ENCODE measurements around the gene THSD1.
"Not testable (repeated sequence)": the region's sequence is repeated elsewhere in the genome, so short reads cannot be mapped to it uniquely, and the experiment has no call there.

Gene THSD1

DNA sequence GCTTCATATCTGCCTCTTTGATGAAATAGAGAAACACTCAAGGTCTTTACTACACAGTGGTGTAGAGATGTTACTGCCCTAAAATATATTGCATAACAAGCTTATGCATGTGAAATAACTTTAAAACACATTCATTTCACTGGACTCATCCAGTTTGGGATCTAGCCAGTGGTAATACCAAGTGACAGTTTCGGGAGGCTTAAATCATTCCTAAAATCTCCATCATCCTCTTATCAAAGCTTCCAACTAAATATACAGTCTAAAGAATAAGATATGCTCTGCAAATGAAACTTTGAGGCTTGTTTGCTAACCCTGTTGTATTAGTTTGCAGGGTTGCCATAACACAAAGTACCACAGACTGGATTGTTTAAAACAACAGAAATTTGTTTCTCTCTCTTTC is 52.8 kb downstream of the THSD1 start:
- no peak for FAIRE-seq

DNA sequence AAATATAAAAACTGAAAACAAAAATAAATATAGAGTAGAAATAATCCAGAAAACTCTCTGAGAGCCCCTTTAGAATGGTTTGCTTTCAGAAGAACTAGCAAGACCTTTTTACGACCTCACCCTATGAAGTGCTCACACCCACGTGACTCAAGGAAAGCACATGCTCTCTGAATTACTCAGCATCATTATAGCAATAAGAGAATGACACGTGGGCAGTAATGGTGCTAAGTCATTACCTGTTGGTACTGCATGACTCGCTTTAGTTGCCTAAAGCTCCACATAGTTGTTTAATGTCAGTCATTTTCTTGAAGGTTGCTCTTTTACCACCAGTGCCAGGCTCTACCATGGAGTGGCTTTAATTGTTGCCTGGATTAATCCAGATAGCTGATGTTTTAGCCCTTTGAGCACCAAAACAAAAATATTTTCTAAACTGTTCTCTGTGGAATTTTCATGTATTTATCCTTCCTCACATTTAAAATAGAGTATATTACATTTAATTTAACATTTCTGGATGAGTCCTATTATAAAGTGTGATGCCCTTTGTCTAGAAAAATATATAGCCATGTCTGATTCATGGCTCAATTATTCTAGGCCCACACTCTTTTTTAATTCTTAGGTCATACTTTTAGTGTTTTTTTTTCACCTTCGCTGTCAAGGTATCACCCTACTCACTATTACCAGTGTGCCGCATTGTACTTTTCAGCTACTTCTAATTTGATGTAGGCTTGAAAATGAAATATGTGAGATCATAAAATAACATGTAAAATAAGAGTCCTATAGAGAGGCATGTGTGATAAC is 56.8 kb downstream of the THSD1 start:
- no peak for FAIRE-seq

DNA sequence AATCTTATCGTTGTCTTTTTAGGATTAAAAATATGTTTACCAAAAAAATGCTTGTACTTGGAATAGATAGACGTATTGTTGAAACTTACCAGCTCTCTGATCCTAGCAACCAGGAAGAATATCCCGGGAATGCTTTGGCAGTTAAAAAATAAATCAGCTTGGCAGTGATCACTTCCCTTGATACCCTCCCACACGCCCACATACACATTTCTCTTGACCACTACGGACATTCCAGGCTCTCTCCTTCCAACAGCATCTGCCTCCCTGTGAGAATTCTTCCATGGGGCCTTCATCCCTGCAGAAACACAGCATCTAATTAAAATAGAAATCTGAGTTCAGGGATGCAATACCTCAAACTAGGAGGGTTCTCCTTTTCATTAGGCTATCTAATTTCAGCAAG is 57.9 kb downstream of the THSD1 start:
- FAIRE-seq = no peak

DNA sequence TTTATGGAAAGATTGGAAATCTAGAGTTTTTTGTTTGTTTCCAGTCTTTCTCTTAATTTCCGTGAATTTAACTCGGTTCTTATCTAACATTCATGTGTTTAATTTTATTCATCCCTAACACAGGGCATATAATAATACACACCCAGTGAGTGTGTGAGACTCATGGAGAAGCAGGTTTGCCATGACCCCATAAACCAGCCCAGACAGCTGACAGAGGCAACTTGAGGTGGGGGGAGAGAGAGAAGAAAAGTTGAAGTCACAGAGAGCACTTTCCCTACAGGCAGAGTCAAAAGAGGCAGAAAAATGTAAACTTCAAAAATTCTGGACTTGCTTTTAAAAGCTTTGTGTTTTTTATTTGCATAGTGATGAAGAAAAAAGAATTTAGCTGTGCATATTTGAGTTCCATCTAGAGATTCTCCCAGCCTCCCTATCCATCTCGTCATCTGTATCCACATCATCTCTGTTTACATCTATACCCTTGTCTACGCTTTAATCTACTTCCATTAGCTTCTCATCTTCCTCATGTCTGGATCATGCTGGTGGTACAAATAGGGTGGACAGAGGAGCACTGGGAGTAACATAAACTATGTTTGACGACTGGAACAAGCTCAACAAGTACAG is 60.2 kb downstream of the THSD1 start:
- no peak for FAIRE-seq

DNA sequence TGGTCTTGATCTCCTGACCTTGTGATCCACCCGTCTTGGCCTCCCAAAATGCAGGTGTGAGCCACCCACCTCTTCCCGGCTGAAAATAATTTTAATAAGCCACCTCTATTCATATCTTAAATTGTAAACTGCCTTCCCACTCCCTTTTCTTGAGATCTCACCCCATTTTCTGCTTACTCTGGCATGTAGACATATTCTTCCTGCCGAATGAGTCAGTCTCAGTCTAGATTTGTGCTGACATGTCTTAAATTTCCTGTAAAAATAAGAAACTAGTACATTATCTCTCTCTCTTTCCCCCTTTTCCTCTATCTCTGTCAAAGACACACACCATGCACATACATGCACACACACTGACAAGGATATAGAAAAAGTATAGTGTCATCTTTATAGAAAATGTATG is 60.9 kb downstream of the THSD1 start:
- FAIRE-seq = no peak

DNA sequence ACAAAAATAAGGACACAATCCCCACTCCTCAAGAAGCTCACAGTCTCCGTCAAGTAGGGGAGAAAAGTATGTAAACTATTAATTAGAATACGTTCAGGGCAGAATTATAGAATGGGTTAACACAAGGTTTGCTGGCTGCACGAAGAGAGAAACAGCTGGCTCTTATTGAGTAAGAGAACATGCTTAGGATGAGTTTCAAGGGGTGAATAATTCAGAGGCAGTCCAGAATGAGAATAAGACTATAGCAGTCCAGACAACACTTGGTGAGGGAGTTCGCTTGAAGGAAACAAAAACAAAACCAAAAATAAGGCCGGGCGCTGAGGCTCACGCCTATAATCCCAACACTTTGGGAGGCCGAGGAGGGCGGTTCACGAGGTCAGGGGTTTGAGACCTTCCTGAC is 61.9 kb downstream of the THSD1 start:
- FAIRE-seq = no peak

DNA sequence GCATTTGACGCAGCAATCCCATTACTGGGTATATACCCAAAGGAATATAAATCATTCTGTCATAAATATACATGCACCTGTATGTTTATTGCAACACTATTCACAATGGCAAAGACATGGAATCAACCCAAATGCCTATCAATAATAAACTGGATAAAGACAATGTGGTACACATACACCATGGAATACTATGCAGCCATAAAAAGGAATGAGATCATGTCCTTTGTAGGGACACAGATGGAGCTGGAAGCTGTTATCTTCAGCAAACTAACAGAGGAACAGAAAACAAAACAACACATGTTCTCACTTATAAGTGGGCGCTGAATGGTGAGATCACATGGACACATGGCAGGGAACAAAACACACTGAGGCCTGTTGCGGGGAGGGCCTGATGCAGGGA is 63.8 kb downstream of the THSD1 start:
- FAIRE-seq = not testable (repeated sequence)

DNA sequence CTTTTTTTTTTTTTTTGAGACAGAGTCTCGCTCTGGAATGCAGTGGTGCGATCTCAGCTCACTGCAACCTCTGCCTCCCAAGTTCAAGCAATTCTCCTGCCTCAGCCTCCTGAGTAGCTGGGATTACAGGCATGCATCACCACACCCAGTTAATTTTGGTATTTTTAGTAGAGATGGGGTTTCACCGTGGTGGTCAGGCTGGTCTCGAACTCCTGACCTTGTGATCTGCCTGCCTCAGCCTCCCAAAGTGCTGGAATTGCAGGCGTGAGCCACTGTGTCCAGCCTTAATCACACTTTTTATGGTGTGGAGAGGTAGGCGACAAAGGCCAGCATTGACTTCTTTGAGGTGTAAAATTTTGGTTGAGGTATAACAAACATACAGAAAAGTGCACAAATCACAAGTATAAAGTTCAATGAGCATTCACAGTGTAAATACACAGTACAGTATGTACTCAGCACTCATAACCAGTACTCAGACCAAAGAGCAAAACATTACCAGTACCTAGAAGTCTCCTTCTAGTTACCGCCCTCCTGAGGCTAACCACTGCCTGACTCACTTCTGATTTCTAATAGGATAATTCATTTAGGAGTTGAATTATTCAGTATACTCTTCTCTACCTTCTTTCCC is 68.0 kb downstream of the THSD1 start:
- FAIRE-seq = not testable (repeated sequence)

DNA sequence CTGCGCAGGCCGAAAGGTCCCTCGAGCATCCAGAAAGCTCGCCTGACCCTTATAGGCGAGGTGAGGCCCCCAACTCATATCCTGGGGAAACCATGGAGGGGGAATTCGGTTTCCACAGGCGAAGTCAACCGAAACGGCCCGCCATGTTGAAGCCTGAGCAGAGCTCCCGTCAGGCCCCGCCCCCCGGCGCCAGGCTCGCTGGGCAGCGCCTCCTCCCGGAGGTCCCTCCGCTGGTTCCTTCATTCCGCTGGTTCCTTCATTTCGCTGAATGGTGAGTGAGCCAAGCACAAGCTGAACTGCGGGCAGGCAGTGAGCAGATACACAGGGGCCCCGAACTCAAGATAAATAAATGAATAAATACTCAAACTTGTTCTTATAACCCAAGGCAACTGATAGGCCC is 71.9 kb downstream of the THSD1 start:
- not testable (repeated sequence) for FAIRE-seq

DNA sequence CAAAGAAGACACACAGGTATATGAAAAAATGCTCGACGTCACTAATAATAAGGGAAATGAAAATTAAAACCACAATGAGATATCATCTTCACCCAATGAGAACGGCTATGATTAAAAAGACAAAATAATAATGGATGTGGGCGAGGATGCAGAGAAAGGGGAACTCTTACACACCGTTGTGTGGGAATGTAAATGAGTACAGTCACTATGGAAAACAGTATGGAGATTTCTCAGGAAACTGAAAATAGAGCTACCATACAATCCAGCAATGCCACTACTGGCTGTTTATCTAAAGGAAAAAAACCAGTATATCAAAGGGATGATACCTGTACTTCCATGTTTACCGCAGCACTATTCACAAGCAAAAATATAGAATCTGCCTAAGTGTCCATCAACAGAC is 74.1 kb downstream of the THSD1 start:
- FAIRE-seq = not testable (repeated sequence)
